Erythroblast (primary cell): ENCODE results near the gene C3orf62.

Experiments
- GATA1 ChIP-seq: IDR thresholded peaks from 2 replicates; pipeline ENCODE4 v1.6.1; 2011; ENCODE audit warnings: low read depth, mild to moderate bottlenecking, control low read depth, low read length, moderate library complexity
- POLR2A ChIP-seq: IDR thresholded peaks from 2 replicates; pipeline ENCODE4 v1.6.1; 2011; ENCODE audit warnings: mild to moderate bottlenecking, low read length

DNA sequence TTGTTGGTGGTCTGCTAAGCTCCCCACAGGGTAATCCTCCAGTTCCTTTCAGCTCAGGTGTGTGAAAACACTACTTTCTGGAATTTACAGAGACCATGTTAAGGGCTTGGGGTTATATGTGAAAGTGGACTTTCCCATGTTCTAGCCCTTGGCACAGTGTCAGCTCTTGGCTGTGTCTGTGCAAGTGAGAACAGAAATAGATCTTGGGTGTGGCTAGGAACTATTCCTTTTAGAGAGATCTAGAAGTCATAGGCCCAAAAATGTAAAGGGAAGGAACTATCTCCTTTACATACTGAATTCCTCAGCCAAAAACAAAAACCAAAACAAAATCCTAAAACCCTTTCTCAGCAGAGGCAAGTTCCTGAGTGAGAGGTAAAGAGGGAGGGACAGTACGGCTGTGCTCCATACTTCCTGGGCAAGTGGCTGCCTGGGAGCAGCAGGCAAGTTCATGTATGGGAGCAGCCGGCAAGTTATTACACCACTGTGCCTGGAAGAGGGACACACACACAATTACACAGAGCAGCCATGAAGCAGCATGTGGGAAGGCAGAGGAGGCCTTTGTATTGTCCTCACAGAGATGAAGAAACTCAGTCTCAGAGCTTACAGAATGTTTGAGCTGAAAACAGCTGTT lies 19.9 kb upstream of the C3orf62 start:
- no peak for TF ChIP-seq POLR2A
- TF ChIP-seq GATA1, result no peak
